Activated CD8-positive, alpha-beta T cell treated with anti-CD3 and anti-CD28 coated beads, Interleukin-2, amount 10 ng/mL, durations not matched to agents 7 days and 5 days (primary cell): ENCODE measurements around the gene COX10. TPM values are rescaled to one million over a fixed set of nuclear protein-coding genes. Genes with fewer than 3 reads are reported as not detected.

Experiments used
- ATAC-seq: fragments of 150-1000 bp; cut with Tn5 transposase; one replicate; pipeline ENCODE4 v1.10.0; 2021; ENCODE audit warnings: moderate library complexity
- CTCF ChIA-PET: fragments of 350-600 bp; sonication (Branson Sonifier 250); formaldehyde crosslinking; loops from one replicate; lab custom pipeline; 2021; ENCODE audit warnings: antibody characterized with exemption; lab: Charles Lee
- POLR2A ChIA-PET: fragments of 350-600 bp; sonication (Branson Sonifier 250); formaldehyde crosslinking; loops from one replicate; lab custom pipeline; 2021; ENCODE audit warnings: antibody characterized with exemption; lab: Charles Lee
- DNase-seq: peaks from one replicate; pipeline ENCODE4 v3.0.0-alpha.2; 2020
- H3K27ac Mint-ChIP-seq: one replicate; pipeline ENCODE4 v1.8.0; 2021; ENCODE audit warnings: mild to moderate bottlenecking, mixed read lengths
- H3K27me3 Mint-ChIP-seq: one replicate; pipeline ENCODE4 v1.8.0; 2021; ENCODE audit warnings: low read depth, mixed read lengths
- H3K36me3 Mint-ChIP-seq: one replicate; pipeline ENCODE4 v1.8.0; 2021; ENCODE audit warnings: low read depth, mixed read lengths
- H3K4me1 Mint-ChIP-seq: one replicate; pipeline ENCODE4 v1.8.0; 2021; ENCODE audit warnings: low read depth, mixed read lengths
- H3K4me3 Mint-ChIP-seq: one replicate; pipeline ENCODE4 v1.8.0; 2021; ENCODE audit warnings: mild to moderate bottlenecking, mixed read lengths
- H3K9me3 Mint-ChIP-seq: one replicate; pipeline ENCODE4 v1.8.0; 2022; ENCODE audit warnings: mixed read lengths; ENCODE audit not compliant: insufficient read depth
- total RNA-seq, 2 experiments: library from RNA; stranded (reverse); gene quantifications; one replicate each; pipeline ENCODE4 v1.2.3, GENCODE V29; 2021

The COX10 gene
- total RNA-seq, 2 experiments from 2014 or later = 23.3 to 25.4 TPM

GRCh38 chr17:14125518-14126137 lies 56.3 kb downstream of the COX10 start:
- POLR2A ChIA-PET = no interaction called here
- CTCF ChIA-PET = interaction anchor here (1.4 to 1.5 kb wide), 2 partner anchors 34 to 74 kb away, joined by 3 to 4 read pairs; no protein-coding TSS in a partner anchor
- Mint-ChIP-seq H3K27me3 (no peaks in the 10 kb centered on the region), H3K4me1 (peaks cover 21% of the 10 kb centered on the region), H3K4me3 (no peak overlapping the region), H3K27ac (no peak overlapping the region), H3K36me3 (peaks cover 10% of the 10 kb centered on the region), H3K9me3 (no peaks in the 10 kb centered on the region)
- DNase-seq = no peak
- ATAC-seq = no peak

- H3K4me1 Mint-ChIP-seq = peaks cover 3% of the 10 kb centered on the region
- no peak overlapping the region for H3K27ac Mint-ChIP-seq
- ATAC-seq (no peak), DNase-seq (no peak)
- H3K27me3 Mint-ChIP-seq = no peaks in the 10 kb centered on the region
- H3K36me3 Mint-ChIP-seq = peaks cover 2% of the 10 kb centered on the region
- ChIA-PET POLR2A (no interaction called here), CTCF (no interaction called here)
- no peaks in the 10 kb centered on the region for H3K9me3 Mint-ChIP-seq
- no peak overlapping the region for H3K4me3 Mint-ChIP-seq
Observed at GRCh38 chr17:14133104-14133503, 63.8 kb downstream of the COX10 start.

GRCh38 chr17:14134456-14134855 lies 65.2 kb downstream of the COX10 start:
- DNase-seq (no peak), ATAC-seq (no peak)
- Mint-ChIP-seq H3K4me1 (peaks cover under 1% of the 10 kb centered on the region), H3K27ac (no peak overlapping the region), H3K27me3 (no peaks in the 10 kb centered on the region), H3K9me3 (no peaks in the 10 kb centered on the region), H3K4me3 (no peak overlapping the region), H3K36me3 (no peaks in the 10 kb centered on the region)
- ChIA-PET CTCF (interaction anchor here (1.2 kb wide), 1 partner anchor 13 kb away, joined by 3 read pairs; no protein-coding TSS in a partner anchor), POLR2A (interaction anchor here (1.4 kb wide), 1 partner anchor 65 kb away, joined by 3 read pairs; no protein-coding TSS in a partner anchor)

GRCh38 chr17:14135906-14136590 lies 66.7 kb downstream of the COX10 start:
- ChIA-PET CTCF (interaction anchor here (2.0 kb wide), 1 partner anchor 68 kb away, joined by 5 read pairs; no protein-coding TSS in a partner anchor), POLR2A (no interaction called here)
- Mint-ChIP-seq H3K36me3 (no peaks in the 10 kb centered on the region), H3K27me3 (no peaks in the 10 kb centered on the region), H3K4me1 (no peaks in the 10 kb centered on the region), H3K4me3 (no peak overlapping the region), H3K27ac (no peak overlapping the region), H3K9me3 (no peaks in the 10 kb centered on the region)
- DNase-seq (no peak), ATAC-seq (no peak)

- ATAC-seq (no peak), DNase-seq (no peak)
- POLR2A ChIA-PET = no interaction called here
- H3K4me1 Mint-ChIP-seq = no peaks in the 10 kb centered on the region
- no peaks in the 10 kb centered on the region for H3K36me3 Mint-ChIP-seq
- H3K9me3 Mint-ChIP-seq = no peaks in the 10 kb centered on the region
- no peak overlapping the region for H3K4me3 Mint-ChIP-seq
- H3K27ac Mint-ChIP-seq = no peak overlapping the region
- CTCF ChIA-PET = interaction anchor here (1.3 kb wide), 1 partner anchor 15 kb away, joined by 3 read pairs; no protein-coding TSS in a partner anchor
- H3K27me3 Mint-ChIP-seq = no peaks in the 10 kb centered on the region
Observed at GRCh38 chr17:14138649-14139048, 69.3 kb downstream of the COX10 start.

- CTCF ChIA-PET = no interaction called here
- Mint-ChIP-seq H3K4me1 (no peaks in the 10 kb centered on the region), H3K27me3 (no peaks in the 10 kb centered on the region), H3K36me3 (peaks cover 11% of the 10 kb centered on the region), H3K9me3 (no peaks in the 10 kb centered on the region), H3K27ac (no peak overlapping the region), H3K4me3 (no peak overlapping the region)
- no peak for DNase-seq
- ATAC-seq = no peak
- POLR2A ChIA-PET = interaction anchor here (1.1 kb wide), 1 partner anchor 159 kb away, joined by 3 read pairs; no protein-coding TSS in a partner anchor
Observed at GRCh38 chr17:14143688-14144087, 74.4 kb downstream of the COX10 start.

GRCh38 chr17:14144508-14144907 lies 75.2 kb downstream of the COX10 start:
- Mint-ChIP-seq H3K27me3 (no peaks in the 10 kb centered on the region), H3K4me1 (no peaks in the 10 kb centered on the region), H3K27ac (no peak overlapping the region), H3K4me3 (no peak overlapping the region), H3K9me3 (no peaks in the 10 kb centered on the region), H3K36me3 (peaks cover 11% of the 10 kb centered on the region)
- ChIA-PET POLR2A (no interaction called here), CTCF (interaction anchor here (0.6 kb wide), 1 partner anchor 252 kb away, joined by 3 read pairs; no protein-coding TSS in a partner anchor)
- ATAC-seq (no peak), DNase-seq (no peak)

GRCh38 chr17:14149751-14150150 lies 80.4 kb downstream of the COX10 start:
- DNase-seq (no peak), ATAC-seq (no peak)
- H3K27me3 Mint-ChIP-seq = no peaks in the 10 kb centered on the region
- no peak overlapping the region for H3K4me3 Mint-ChIP-seq
- CTCF ChIA-PET = no interaction called here
- H3K4me1 Mint-ChIP-seq = peaks cover 6% of the 10 kb centered on the region
- peaks cover 26% of the 10 kb centered on the region for H3K36me3 Mint-ChIP-seq
- H3K27ac Mint-ChIP-seq = no peak overlapping the region
- POLR2A ChIA-PET = no interaction called here
- H3K9me3 Mint-ChIP-seq = peaks cover 9% of the 10 kb centered on the region

- CTCF ChIA-PET = no interaction called here
- Mint-ChIP-seq H3K4me1 (peaks cover 6% of the 10 kb centered on the region), H3K36me3 (peaks cover 25% of the 10 kb centered on the region), H3K4me3 (no peak overlapping the region), H3K27me3 (no peaks in the 10 kb centered on the region), H3K27ac (no peak overlapping the region), H3K9me3 (peaks cover 9% of the 10 kb centered on the region)
- ATAC-seq (no peak), DNase-seq (no peak)
- POLR2A ChIA-PET = no interaction called here
Observed at GRCh38 chr17:14150619-14151018, 81.3 kb downstream of the COX10 start.

GRCh38 chr17:14152721-14153120 lies 83.4 kb downstream of the COX10 start:
- CTCF ChIA-PET = no interaction called here
- Mint-ChIP-seq H3K27me3 (no peaks in the 10 kb centered on the region), H3K9me3 (peaks cover 9% of the 10 kb centered on the region), H3K4me1 (peaks cover 13% of the 10 kb centered on the region), H3K27ac (no peak overlapping the region), H3K36me3 (peaks cover 22% of the 10 kb centered on the region), H3K4me3 (no peak overlapping the region)
- POLR2A ChIA-PET = no interaction called here
- no peak for ATAC-seq
- DNase-seq = no peak

- peaks cover 13% of the 10 kb centered on the region for H3K4me1 Mint-ChIP-seq
- H3K27ac Mint-ChIP-seq = no peak overlapping the region
- H3K27me3 Mint-ChIP-seq = no peaks in the 10 kb centered on the region
- peaks cover 9% of the 10 kb centered on the region for H3K9me3 Mint-ChIP-seq
- ATAC-seq = no peak
- ChIA-PET CTCF (no interaction called here), POLR2A (no interaction called here)
- no peak for DNase-seq
- H3K36me3 Mint-ChIP-seq = peaks cover 22% of the 10 kb centered on the region
- H3K4me3 Mint-ChIP-seq = no peak overlapping the region
Observed at GRCh38 chr17:14153374-14153773, 84.1 kb downstream of the COX10 start.

- Mint-ChIP-seq H3K4me1 (peaks cover 10% of the 10 kb centered on the region), H3K9me3 (peaks cover 9% of the 10 kb centered on the region), H3K36me3 (peaks cover 30% of the 10 kb centered on the region), H3K4me3 (no peak overlapping the region), H3K27ac (no peak overlapping the region), H3K27me3 (no peaks in the 10 kb centered on the region)
- DNase-seq (no peak), ATAC-seq (no peak)
- POLR2A ChIA-PET = no interaction called here
- CTCF ChIA-PET = no interaction called here
Observed at GRCh38 chr17:14156689-14157088, 87.4 kb downstream of the COX10 start.
